IMR-90 (cell line): ENCODE measurements around the gene BRD3.

Source experiments
- FOS ChIP-seq: fragments of 150-350 bp; IDR thresholded peaks from 2 replicates; pipeline ENCODE4 v1.6.1; 2016; ENCODE audit warnings: low read depth, low read length
- MAZ ChIP-seq: IDR thresholded peaks from 2 replicates; pipeline ENCODE4 v1.6.1; 2012; ENCODE audit warnings: low read depth, mild to moderate bottlenecking, low read length, improper control_type of control experiment, moderate library complexity, borderline replicate concordance
- SMC3 ChIP-seq: fragments of 150-350 bp; IDR thresholded peaks from 2 replicates; pipeline ENCODE4 v1.6.1; 2016; ENCODE audit warnings: low read depth, mild to moderate bottlenecking, antibody characterized with exemption, low read length, moderate library complexity
- TF ChIP-seq, protein P1 (sequence below): conservative IDR thresholded peaks from 2 replicates; pipeline ENCODE4 v1.5.1; 2012; ENCODE audit warnings: mild to moderate bottlenecking, low read depth, low read length, improper control_type of control experiment

DNA sequence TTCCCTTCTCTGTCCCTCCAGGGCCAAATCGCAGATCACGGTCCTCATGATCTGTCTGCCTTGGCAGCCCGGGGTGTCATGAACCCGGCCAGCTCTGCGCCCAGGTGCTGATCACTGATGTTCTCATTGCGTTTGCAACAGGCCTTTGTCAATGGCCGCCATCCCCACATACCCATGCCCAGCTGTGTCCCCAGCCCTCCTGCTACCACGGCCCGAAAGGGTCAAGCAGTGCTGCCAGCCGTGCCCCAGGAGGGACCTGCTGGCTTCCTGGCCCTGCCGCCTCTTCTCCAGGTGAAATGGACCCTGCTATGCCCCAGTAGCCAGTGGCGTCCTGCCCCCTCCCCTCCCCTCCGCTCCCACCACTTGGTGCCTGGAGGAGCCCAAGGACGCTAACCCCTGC lies 62.9 kb downstream of the BRD3 start:
- TF ChIP-seq, protein P1, sequence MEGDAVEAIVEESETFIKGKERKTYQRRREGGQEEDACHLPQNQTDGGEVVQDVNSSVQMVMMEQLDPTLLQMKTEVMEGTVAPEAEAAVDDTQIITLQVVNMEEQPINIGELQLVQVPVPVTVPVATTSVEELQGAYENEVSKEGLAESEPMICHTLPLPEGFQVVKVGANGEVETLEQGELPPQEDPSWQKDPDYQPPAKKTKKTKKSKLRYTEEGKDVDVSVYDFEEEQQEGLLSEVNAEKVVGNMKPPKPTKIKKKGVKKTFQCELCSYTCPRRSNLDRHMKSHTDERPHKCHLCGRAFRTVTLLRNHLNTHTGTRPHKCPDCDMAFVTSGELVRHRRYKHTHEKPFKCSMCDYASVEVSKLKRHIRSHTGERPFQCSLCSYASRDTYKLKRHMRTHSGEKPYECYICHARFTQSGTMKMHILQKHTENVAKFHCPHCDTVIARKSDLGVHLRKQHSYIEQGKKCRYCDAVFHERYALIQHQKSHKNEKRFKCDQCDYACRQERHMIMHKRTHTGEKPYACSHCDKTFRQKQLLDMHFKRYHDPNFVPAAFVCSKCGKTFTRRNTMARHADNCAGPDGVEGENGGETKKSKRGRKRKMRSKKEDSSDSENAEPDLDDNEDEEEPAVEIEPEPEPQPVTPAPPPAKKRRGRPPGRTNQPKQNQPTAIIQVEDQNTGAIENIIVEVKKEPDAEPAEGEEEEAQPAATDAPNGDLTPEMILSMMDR: no peak
- TF ChIP-seq FOS: no peak
- TF ChIP-seq MAZ: no peak
- no peak for TF ChIP-seq SMC3
